HG03066 (cell line): ENCODE data around the gene SCN11A.

Experiments
- ATAC-seq: cut with Tn5 transposase; IDR thresholded peaks from one replicate; pipeline ENCODE4 v1.9.1; 2021; ENCODE audit warnings: low read depth; ENCODE audit not compliant: unreplicated experiment

The SCN11A gene

GRCh38 chr3:39051649-39052561 lies at the start of gene SCN11A, which contains the start of gene WDR48:
Gene SCN11A, minus strand, starts transcription at chr3:39051944. Its CDS starts 101,582 bp downstream, at chr3:38950362.
Gene WDR48, plus strand, starts transcription at chr3:39052016. Its CDS starts 10 bp downstream, at chr3:39052026.
- peak; percentile 99 for ATAC-seq

- ATAC-seq: peak; percentile 88
Observed at GRCh38 chr3:39101022-39101689, 49.4 kb upstream of the SCN11A start.

- no peak for ATAC-seq
Observed at GRCh38 chr3:39100500-39100886, 48.7 kb upstream of the SCN11A start.

- ATAC-seq: no peak
Observed at GRCh38 chr3:39099738-39100499, 48.2 kb upstream of the SCN11A start.

GRCh38 chr3:39099242-39099641 lies 47.5 kb upstream of the SCN11A start:
- no peak for ATAC-seq

GRCh38 chr3:39098473-39099000 lies 46.8 kb upstream of the SCN11A start:
- no peak for ATAC-seq

- no peak for ATAC-seq
Observed at GRCh38 chr3:39097716-39098472, 46.1 kb upstream of the SCN11A start.

GRCh38 chr3:39096775-39097174 lies 45.0 kb upstream of the SCN11A start:
- ATAC-seq: no peak

- ATAC-seq: no peak
Observed at GRCh38 chr3:39095778-39096177, 44.0 kb upstream of the SCN11A start.

- ATAC-seq: no peak
Observed at GRCh38 chr3:39094851-39095677, 43.3 kb upstream of the SCN11A start.

- no peak for ATAC-seq
Observed at GRCh38 chr3:39090922-39091321, 39.2 kb upstream of the SCN11A start.

GRCh38 chr3:39088889-39089288 lies 37.1 kb upstream of the SCN11A start:
- no peak for ATAC-seq

GRCh38 chr3:39088456-39088855 lies 36.7 kb upstream of the SCN11A start:
- no peak for ATAC-seq

- no peak for ATAC-seq
Observed at GRCh38 chr3:39086144-39086543, 34.4 kb upstream of the SCN11A start.

GRCh38 chr3:39082666-39083313 lies 31.0 kb upstream of the SCN11A start:
- no peak for ATAC-seq

- no peak for ATAC-seq
Observed at GRCh38 chr3:39080026-39080425, 28.3 kb upstream of the SCN11A start.

GRCh38 chr3:39079530-39079929 lies 27.8 kb upstream of the SCN11A start:
- ATAC-seq: no peak

GRCh38 chr3:39075910-39076309 lies 24.2 kb upstream of the SCN11A start:
- no peak for ATAC-seq

- ATAC-seq: no peak
Observed at GRCh38 chr3:39068556-39068955, 16.8 kb upstream of the SCN11A start.
